CD4-positive, alpha-beta T cell treated with Interleukin-4 for 1 hour (primary cell): ENCODE data around the gene CFLAR.

ENCODE experiments used
- DNase-seq, 2 donors: peaks; one replicate each; pipeline ENCODE4 v3.0.0-alpha.2; 2020 to 2022

Gene CFLAR

DNA sequence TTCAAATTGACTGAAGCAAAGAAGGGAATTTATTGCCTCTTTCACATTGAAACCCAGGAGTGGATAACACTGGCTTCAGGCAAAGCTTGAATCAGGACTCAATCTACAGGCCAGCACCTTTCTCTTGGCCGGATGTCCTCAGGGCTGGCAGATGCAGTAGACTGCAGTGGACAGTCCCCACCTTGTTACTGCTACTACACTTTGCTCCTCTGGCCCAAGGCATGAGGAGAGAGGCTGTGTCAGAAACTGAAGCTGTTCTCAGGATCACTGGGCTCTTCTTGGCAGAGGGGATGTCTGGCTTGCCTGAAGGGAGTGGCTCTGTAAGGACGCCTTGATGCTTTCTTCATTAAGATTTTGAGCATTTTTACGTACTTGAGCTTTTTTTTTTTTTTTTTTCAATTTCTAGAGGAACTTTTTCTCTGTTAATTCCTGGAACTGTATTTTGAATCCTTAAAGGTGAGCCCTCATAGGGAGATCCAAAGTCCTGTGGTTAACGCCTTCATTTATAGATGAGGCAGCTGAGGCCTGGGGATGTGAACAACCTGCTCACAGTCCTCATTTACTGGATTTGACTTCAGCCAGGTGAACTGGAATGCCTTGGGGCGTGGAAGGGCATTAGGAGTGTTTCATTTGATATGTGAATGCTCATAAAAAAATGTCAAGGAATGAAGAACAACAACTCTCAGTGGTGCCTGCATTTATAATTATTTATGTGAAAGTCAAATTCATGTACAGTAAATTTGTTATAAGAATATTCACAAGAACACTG is 103.5 kb downstream of the CFLAR start:
- DNase-seq = no peak

DNA sequence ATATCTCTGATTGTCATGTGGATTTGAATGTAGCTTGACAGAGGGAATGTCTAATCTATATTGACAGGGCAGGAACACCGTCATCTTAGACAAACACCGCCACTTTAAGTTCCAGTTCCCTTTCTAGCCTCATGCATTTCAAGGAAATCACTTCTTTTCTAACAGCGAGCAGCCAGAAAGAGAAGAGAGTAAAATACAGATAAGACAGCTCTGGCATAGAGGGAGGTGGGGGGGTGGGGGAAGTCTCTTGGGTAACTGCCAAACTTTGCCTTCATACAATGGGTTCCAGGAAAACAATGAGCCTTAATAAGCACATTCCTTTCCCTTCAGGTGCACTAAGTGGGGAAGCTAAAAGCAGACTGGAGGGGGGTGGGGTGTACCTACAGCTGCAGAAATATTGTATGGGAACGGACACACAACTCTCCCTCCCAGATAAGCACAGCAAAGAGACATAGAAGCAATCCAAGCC is 104.2 kb downstream of the CFLAR start:
- DNase-seq = no peak

DNA sequence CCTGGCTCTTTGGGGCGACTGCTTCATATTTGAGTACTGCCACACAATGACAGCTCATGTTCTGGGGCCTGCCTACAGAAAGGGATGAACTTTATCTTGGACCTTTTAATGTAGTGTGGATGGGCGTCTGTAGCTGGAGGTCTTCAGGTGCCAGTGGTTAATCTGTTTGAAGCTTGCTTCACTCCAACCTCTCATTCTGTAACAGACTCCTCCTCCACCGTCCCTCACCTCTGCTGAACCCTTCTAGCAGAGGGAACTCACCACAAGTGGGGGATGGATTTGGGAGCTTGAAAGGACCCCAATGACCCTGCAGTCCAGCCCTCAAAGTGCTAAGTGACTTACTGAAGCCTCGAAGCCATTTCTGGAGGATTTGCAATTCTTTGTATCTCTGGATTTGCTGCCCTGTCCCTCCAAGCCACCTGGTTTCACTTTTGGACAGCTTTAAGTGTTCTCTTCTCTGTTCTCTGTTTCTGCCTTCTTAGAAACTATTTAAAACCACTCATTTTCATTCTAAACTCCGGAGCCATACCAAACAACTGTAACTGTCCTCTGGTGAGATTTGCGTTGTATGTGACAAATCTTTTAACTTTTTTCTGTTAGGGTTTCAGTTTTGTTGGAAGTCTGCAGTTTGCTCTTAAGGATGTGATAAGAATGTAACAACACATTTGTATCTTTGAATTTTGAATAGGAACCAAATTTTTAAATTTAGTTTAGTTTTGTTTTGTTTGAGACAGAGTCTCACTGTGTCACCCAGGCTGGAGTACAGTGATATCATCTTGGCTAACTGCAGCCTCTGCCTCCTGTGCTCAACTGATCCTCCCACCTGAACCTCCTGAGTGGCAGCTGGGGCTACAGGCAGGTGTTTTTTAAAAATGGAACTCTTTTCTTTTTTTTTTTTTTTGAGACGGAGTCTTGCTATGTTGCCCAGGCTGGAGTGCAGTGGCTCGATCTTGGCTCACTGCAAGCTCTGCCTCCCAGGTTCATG is 107.4 kb downstream of the CFLAR start:
- DNase-seq = no peak
